HepG2 (cell line): Measurements from ENCODE around the gene MT1A. TPM values are rescaled to one million over a fixed set of nuclear protein-coding genes. Genes with fewer than 3 reads are reported as not detected.

Experiments used
- ARHGAP35 ChIP-seq: sonication (generic); formaldehyde crosslinking; IDR thresholded peaks from 2 replicates; pipeline ENCODE4 v1.9.0; 2022; ENCODE audit warnings: mild to moderate bottlenecking, inconsistent platforms, moderate library complexity, missing genetic modification reagents, borderline replicate concordance
- CEBPG ChIP-seq: IDR thresholded peaks from 2 replicates; pipeline ENCODE4 v1.6.1; 2016
- HOXA7 ChIP-seq: sonication (generic); formaldehyde crosslinking; IDR thresholded peaks from 2 replicates; pipeline ENCODE4 v1.8.1; 2022; ENCODE audit warnings: mild to moderate bottlenecking, missing genetic modification reagents, moderate library complexity
- JUNB ChIP-seq: sonication (generic); formaldehyde crosslinking; IDR thresholded peaks from 2 replicates; pipeline ENCODE4 v1.8.0; 2022; ENCODE audit warnings: missing genetic modification reagents, mild to moderate bottlenecking, borderline replicate concordance
- KLF11 ChIP-seq: IDR thresholded peaks from 2 replicates; pipeline ENCODE4 v1.6.1; 2016; ENCODE audit warnings: missing compliant biosample characterization
- KLF9 ChIP-seq: IDR thresholded peaks from 2 replicates; pipeline ENCODE4 v1.6.1; 2016; ENCODE audit warnings: low read depth
- LCORL ChIP-seq, 2 experiments: fragments of 450-650 bp in 1 of 2; sonication (generic) in 1 of 2; formaldehyde crosslinking in 1 of 2; IDR thresholded peaks; 2 replicates each; pipeline versions ENCODE4 v1.5.0 to v1.6.1; 2017 to 2020; ENCODE audit warnings: antibody characterized with exemption in 1 of 2, missing genetic modification reagents in 1 of 2
- MEF2D ChIP-seq: sonication (generic); formaldehyde crosslinking; IDR thresholded peaks from 2 replicates; pipeline ENCODE4 v1.5.1; 2020; ENCODE audit warnings: mild to moderate bottlenecking, missing genetic modification reagents
- PCBP2 ChIP-seq: fragments of 200-400 bp; formaldehyde crosslinking; optimal IDR thresholded peaks from 2 replicates; pipeline ENCODE3; 2018; ENCODE audit warnings: low read length, low read depth; ENCODE audit not compliant: poor library complexity, severe bottlenecking
- POLR2AphosphoS2 ChIP-seq: IDR thresholded peaks from 2 replicates; pipeline ENCODE4 v1.6.1; 2011; ENCODE audit warnings: low read depth, low read length, improper control_type of control experiment
- RCOR2 ChIP-seq: IDR thresholded peaks from 2 replicates; pipeline ENCODE4 v1.6.1; 2016; ENCODE audit warnings: missing biosample characterization, missing genetic modification reagents
- SALL1 ChIP-seq: sonication (generic); formaldehyde crosslinking; IDR thresholded peaks from 2 replicates; pipeline ENCODE4 v1.8.0; 2022; ENCODE audit warnings: mild to moderate bottlenecking, missing genetic modification reagents
- ZC3H13 ChIP-seq: sonication (generic); formaldehyde crosslinking; IDR thresholded peaks from 2 replicates; pipeline ENCODE4 v1.8.1; 2023; ENCODE audit warnings: mild to moderate bottlenecking, missing genetic modification reagents, moderate library complexity
- ZFP82 ChIP-seq: sonication (generic); formaldehyde crosslinking; IDR thresholded peaks from 2 replicates; pipeline ENCODE4 v1.5.1; 2020; ENCODE audit warnings: mild to moderate bottlenecking, missing genetic modification reagents, borderline replicate concordance
- ZNF350 ChIP-seq: sonication (generic); formaldehyde crosslinking; IDR thresholded peaks from 2 replicates; pipeline ENCODE4 v1.4.0; 2020; ENCODE audit warnings: mild to moderate bottlenecking, low read depth, missing genetic modification reagents, borderline replicate concordance
- ZNF615 ChIP-seq: sonication (generic); formaldehyde crosslinking; IDR thresholded peaks from 2 replicates; pipeline ENCODE4 v1.5.0; 2020; ENCODE audit warnings: mild to moderate bottlenecking, missing genetic modification reagents, borderline replicate concordance
- ZNF75D ChIP-seq: sonication (generic); formaldehyde crosslinking; IDR thresholded peaks from 2 replicates; pipeline ENCODE4 v1.8.1; 2023; ENCODE audit warnings: missing genetic modification reagents, mild to moderate bottlenecking, borderline replicate concordance
- ZNF780A ChIP-seq: sonication (generic); formaldehyde crosslinking; IDR thresholded peaks from 2 replicates; pipeline ENCODE4 v1.8.0; 2022; ENCODE audit warnings: mild to moderate bottlenecking, missing genetic modification reagents, moderate library complexity
- ZNF839 ChIP-seq: sonication (generic); formaldehyde crosslinking; IDR thresholded peaks from 2 replicates; pipeline ENCODE4 v1.4.0; 2020; ENCODE audit warnings: missing genetic modification reagents, mild to moderate bottlenecking, borderline replicate concordance
- polyA plus RNA-seq, 8 experiments: library from polyadenylated mRNA; depleted of rRNA in 3 of 8; stranded (reverse) in 7 of 8; unstranded in 1 of 8; fragments of >200 nt; fragmentation: Illumina TruSeq in 4 of 8; extraction: Trizol in 4 of 8; gene quantifications; 2 replicates each; pipeline versions ENCODE4 v1.2.1 to v1.2.3, GENCODE V29; 2011 to 2016; ENCODE audit warnings: low read depth in 4 of 8, missing spikeins in 1 of 8, mixed read lengths in 1 of 8; ENCODE audit not compliant: insufficient read depth in 1 of 8
- total RNA-seq, 5 experiments: library from RNA; depleted of rRNA; stranded (reverse); fragments of >200 nt; fragmentation: Illumina TruSeq; extraction: Trizol; gene quantifications; 2 replicates each; pipeline ENCODE4 v1.2.3, GENCODE V29; 2016; ENCODE audit warnings: low read depth in 1 of 5
- TF ChIP-seq, protein P1 (sequence below): sonication (generic); formaldehyde crosslinking; IDR thresholded peaks from 2 replicates; pipeline ENCODE4 v1.4.0; 2020; ENCODE audit warnings: missing genetic modification reagents
- TF ChIP-seq, protein P2 (sequence below): sonication (generic); formaldehyde crosslinking; IDR thresholded peaks from 2 replicates; pipeline ENCODE4 v1.8.0; 2022; ENCODE audit warnings: missing genetic modification reagents, mild to moderate bottlenecking, inconsistent platforms, borderline replicate concordance
- TF ChIP-seq, protein P3 (sequence below): IDR thresholded peaks from 2 replicates; pipeline ENCODE4 v1.6.1; 2016; ENCODE audit warnings: low read depth, missing genetic modification reagents, missing compliant biosample characterization

Gene MT1A
- total and polyA plus RNA-seq, 2 of the 13 experiments (the other 11 are each of a cell fraction or from before 2014, with no cell fraction given), result 8.3 to 10.4 TPM

GRCh38 chr16:56667581-56668571 is 29.4 kb downstream of the MT1A start, which contains the start of gene MT1G (continued):
- TF ChIP-seq PCBP2 (no peak), CEBPG (CRISPR knock-in tag) (no peak), ZNF350 (peak; percentile 51; the same call in 1 of the 2 replicates), MEF2D (CRISPR knock-in tag) (no peak), SALL1 (CRISPR knock-in tag) (peak; percentile 54; the same call in 1 of the 2 replicates), JUNB (no peak), ZNF75D (CRISPR knock-in tag) (no peak), ZNF780A (CRISPR knock-in tag) (no peak), ZNF615 (CRISPR knock-in tag) (no peak), HOXA7 (CRISPR knock-in tag) (no peak), ZNF839 (CRISPR knock-in tag) (no peak), ZFP82 (no peak), POLR2AphosphoS2 (no peak), ARHGAP35 (CRISPR knock-in tag) (0 out of 2 replicates have a peak, but pooled peaks have one; percentile 20), ZC3H13 (CRISPR knock-in tag) (no peak), KLF9 (CRISPR knock-in tag) (no peak), KLF11 (CRISPR knock-in tag) (no peak), LCORL (IDR thresholded peaks at IDR 0.05) (no peak), LCORL (CRISPR knock-in tag; IDR thresholded peaks at IDR 0.05) (peak; percentile 32; the same call in 1 of the 2 replicates), RCOR2 (no peak)
- TF ChIP-seq, protein P1, sequence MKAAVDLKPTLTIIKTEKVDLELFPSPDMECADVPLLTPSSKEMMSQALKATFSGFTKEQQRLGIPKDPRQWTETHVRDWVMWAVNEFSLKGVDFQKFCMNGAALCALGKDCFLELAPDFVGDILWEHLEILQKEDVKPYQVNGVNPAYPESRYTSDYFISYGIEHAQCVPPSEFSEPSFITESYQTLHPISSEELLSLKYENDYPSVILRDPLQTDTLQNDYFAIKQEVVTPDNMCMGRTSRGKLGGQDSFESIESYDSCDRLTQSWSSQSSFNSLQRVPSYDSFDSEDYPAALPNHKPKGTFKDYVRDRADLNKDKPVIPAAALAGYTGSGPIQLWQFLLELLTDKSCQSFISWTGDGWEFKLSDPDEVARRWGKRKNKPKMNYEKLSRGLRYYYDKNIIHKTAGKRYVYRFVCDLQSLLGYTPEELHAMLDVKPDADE (CRISPR knock-in tag), result no peak
- TF ChIP-seq, protein P2, sequence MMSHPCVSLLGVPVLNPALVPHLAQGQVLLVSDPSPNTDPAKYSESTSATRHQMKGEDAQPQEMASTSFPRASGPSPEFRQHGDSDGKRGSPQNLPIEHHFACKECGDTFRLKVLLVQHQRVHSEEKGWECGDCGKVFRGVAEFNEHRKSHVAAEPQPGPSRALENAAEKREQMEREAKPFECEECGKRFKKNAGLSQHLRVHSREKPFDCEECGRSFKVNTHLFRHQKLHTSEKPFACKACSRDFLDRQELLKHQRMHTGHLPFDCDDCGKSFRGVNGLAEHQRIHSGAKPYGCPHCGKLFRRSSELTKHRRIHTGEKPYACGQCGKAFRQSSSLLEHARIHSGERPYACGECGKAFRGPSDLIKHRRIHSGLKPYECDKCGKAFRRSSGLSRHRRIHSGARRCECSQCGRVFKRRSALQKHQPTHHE, result no peak
- TF ChIP-seq, protein P3, sequence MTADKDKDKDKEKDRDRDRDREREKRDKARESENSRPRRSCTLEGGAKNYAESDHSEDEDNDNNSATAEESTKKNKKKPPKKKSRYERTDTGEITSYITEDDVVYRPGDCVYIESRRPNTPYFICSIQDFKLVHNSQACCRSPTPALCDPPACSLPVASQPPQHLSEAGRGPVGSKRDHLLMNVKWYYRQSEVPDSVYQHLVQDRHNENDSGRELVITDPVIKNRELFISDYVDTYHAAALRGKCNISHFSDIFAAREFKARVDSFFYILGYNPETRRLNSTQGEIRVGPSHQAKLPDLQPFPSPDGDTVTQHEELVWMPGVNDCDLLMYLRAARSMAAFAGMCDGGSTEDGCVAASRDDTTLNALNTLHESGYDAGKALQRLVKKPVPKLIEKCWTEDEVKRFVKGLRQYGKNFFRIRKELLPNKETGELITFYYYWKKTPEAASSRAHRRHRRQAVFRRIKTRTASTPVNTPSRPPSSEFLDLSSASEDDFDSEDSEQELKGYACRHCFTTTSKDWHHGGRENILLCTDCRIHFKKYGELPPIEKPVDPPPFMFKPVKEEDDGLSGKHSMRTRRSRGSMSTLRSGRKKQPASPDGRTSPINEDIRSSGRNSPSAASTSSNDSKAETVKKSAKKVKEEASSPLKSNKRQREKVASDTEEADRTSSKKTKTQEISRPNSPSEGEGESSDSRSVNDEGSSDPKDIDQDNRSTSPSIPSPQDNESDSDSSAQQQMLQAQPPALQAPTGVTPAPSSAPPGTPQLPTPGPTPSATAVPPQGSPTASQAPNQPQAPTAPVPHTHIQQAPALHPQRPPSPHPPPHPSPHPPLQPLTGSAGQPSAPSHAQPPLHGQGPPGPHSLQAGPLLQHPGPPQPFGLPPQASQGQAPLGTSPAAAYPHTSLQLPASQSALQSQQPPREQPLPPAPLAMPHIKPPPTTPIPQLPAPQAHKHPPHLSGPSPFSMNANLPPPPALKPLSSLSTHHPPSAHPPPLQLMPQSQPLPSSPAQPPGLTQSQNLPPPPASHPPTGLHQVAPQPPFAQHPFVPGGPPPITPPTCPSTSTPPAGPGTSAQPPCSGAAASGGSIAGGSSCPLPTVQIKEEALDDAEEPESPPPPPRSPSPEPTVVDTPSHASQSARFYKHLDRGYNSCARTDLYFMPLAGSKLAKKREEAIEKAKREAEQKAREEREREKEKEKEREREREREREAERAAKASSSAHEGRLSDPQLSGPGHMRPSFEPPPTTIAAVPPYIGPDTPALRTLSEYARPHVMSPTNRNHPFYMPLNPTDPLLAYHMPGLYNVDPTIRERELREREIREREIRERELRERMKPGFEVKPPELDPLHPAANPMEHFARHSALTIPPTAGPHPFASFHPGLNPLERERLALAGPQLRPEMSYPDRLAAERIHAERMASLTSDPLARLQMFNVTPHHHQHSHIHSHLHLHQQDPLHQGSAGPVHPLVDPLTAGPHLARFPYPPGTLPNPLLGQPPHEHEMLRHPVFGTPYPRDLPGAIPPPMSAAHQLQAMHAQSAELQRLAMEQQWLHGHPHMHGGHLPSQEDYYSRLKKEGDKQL (CRISPR knock-in tag), result no peak
